Measurements from ENCODE around the gene SH2D4B.

Gene SH2D4B

GRCh38 chr10:80589726-80590373 lies 52.1 kb downstream of the SH2D4B start:
- DNase-seq (ENCODE audit: low read depth in 2 of 2): no peak

GRCh38 chr10:80590585-80591125 lies 53.0 kb downstream of the SH2D4B start:
- DNase-seq (ENCODE audit: low read depth in 2 of 2): no peak

GRCh38 chr10:80596391-80597257 lies 58.9 kb downstream of the SH2D4B start:
- DNase-seq (ENCODE audit: low read depth in 2 of 2): no peak

GRCh38 chr10:80598084-80598798 lies 60.5 kb downstream of the SH2D4B start:
- DNase-seq (ENCODE audit: low read depth in 2 of 2): no peak

- no peak for DNase-seq (ENCODE audit: low read depth in 2 of 2)
Measured at GRCh38 chr10:80598951-80599350, 61.2 kb downstream of the SH2D4B start.

- DNase-seq (ENCODE audit: low read depth in 2 of 2): no peak
Measured at GRCh38 chr10:80599424-80599847, 61.7 kb downstream of the SH2D4B start.

- DNase-seq (ENCODE audit: low read depth in 2 of 2): no peak
Measured at GRCh38 chr10:80600256-80600655, 62.6 kb downstream of the SH2D4B start.

- no peak for DNase-seq (ENCODE audit: low read depth in 2 of 2)
Measured at GRCh38 chr10:80602881-80603280, 65.2 kb downstream of the SH2D4B start.

GRCh38 chr10:80603516-80603915 lies 65.8 kb downstream of the SH2D4B start:
- DNase-seq (ENCODE audit: low read depth in 2 of 2): no peak

- DNase-seq (ENCODE audit: low read depth in 2 of 2): no peak
Measured at GRCh38 chr10:80608706-80609105, 71.0 kb downstream of the SH2D4B start.

- DNase-seq (ENCODE audit: low read depth in 2 of 2): no peak
Measured at GRCh38 chr10:80609331-80609730, 71.6 kb downstream of the SH2D4B start.

- DNase-seq (ENCODE audit: low read depth in 2 of 2): no peak
Measured at GRCh38 chr10:80611481-80612185, 73.9 kb downstream of the SH2D4B start.

GRCh38 chr10:80612261-80612660 lies 74.6 kb downstream of the SH2D4B start:
- DNase-seq (ENCODE audit: low read depth in 2 of 2): no peak

GRCh38 chr10:80613466-80614170 lies 75.9 kb downstream of the SH2D4B start:
- DNase-seq (ENCODE audit: low read depth in 2 of 2): no peak

GRCh38 chr10:80614576-80615416 lies 77.1 kb downstream of the SH2D4B start:
- no peak for DNase-seq (ENCODE audit: low read depth in 2 of 2)

GRCh38 chr10:80617807-80618206 lies 80.1 kb downstream of the SH2D4B start:
- no peak for DNase-seq (ENCODE audit: low read depth in 2 of 2)

GRCh38 chr10:80619036-80619435 lies 81.3 kb downstream of the SH2D4B start:
- no peak for DNase-seq (ENCODE audit: low read depth in 2 of 2)

GRCh38 chr10:80622153-80622552 lies 84.5 kb downstream of the SH2D4B start:
- no peak for DNase-seq (ENCODE audit: low read depth in 2 of 2)

- no peak for DNase-seq (ENCODE audit: low read depth in 2 of 2)
Measured at GRCh38 chr10:80630324-80630723, 92.6 kb downstream of the SH2D4B start.

GRCh38 chr10:80632742-80633141 lies 95.0 kb downstream of the SH2D4B start:
- DNase-seq (ENCODE audit: low read depth in 2 of 2): no peak

Data from activated CD8-positive, alpha-beta memory T cell treated with anti-CD3 and anti-CD28 coated beads for 4 hours (primary cell).